Muscle of leg (tissue), 11 donors: ENCODE measurements around the gene TINCR. TPM values are rescaled to one million over a fixed set of nuclear protein-coding genes. Genes with fewer than 3 reads are reported as not detected.
A peak's percentile ranks its signal among the peaks of the same experiment; 100 is the strongest.

Source experiments
- DNase-seq: peaks from one replicate; pipeline ENCODE4 v3.0.0; 2013
- H3K27ac ChIP-seq: one replicate; pipeline ENCODE4 v1.5.1; 2013; ENCODE audit warnings: mild to moderate bottlenecking, low read length, control low read depth
- H3K27me3 ChIP-seq: one replicate; pipeline ENCODE4 v1.6.1; 2013; ENCODE audit warnings: low read length; ENCODE audit not compliant: control insufficient read depth, insufficient read depth
- H3K36me3 ChIP-seq: one replicate; pipeline ENCODE4 v1.6.1; 2013; ENCODE audit warnings: low read length; ENCODE audit not compliant: control insufficient read depth, insufficient read depth
- H3K4me1 ChIP-seq: one replicate; pipeline ENCODE4 v1.6.1; 2013; ENCODE audit warnings: low read length; ENCODE audit not compliant: control insufficient read depth, insufficient read depth
- H3K4me3 ChIP-seq: one replicate; pipeline ENCODE4 v1.5.1; 2013; ENCODE audit warnings: low read length, control low read depth
- H3K9me3 ChIP-seq: replicated peaks from 2 replicates; pipeline ENCODE4 v1.6.1; 2013; ENCODE audit warnings: low read depth, low read length; ENCODE audit not compliant: control insufficient read depth
- WGBS: methylation state at CpG from one replicate; pipeline ENCODE4 v1.1.5; 2013; ENCODE audit warnings: missing lambda C conversion rate; ENCODE audit not compliant: insufficient coverage; 5-methylcytosine and 5-hydroxymethylcytosine counted together
- polyA plus RNA-seq, 8 donors: library from polyadenylated mRNA; unstranded; fragments of 120-200 nt; gene quantifications; one replicate each; pipeline versions ENCODE4 v1.2.1 to v1.2.3, GENCODE V29; 2013; ENCODE audit warnings: inconsistent platforms in 1 of 8, low replicate concordance in 1 of 8; ENCODE audit not compliant: insufficient read length in 8 of 8, insufficient read depth in 1 of 8
- total RNA-seq: library from RNA; stranded (reverse); fragments of 120-200 nt; gene quantifications from one replicate; pipeline ENCODE4 v1.2.4, GENCODE V29; 2013

TINCR gene
- total and polyA plus RNA-seq, 9 donors = 0.18 to 3.1 (median 0.39) TPM

GRCh38 chr19:5588906-5589676 lies 21.3 kb upstream of the TINCR start:
- Histone ChIP-seq H3K4me1 (peaks cover 19% of the 10 kb centered on the region), H3K36me3 (peaks cover 80% of the 10 kb centered on the region), H3K27me3 (no peaks in the 10 kb centered on the region), H3K27ac (no peak overlapping the region), H3K9me3 (no peaks in the 10 kb centered on the region), H3K4me3 (no peak overlapping the region)
- 63% methylated on average over 30 of the region's 30 CpGs for WGBS
- no peak for DNase-seq

- Histone ChIP-seq H3K9me3 (no peaks in the 10 kb centered on the region), H3K4me3 (no peak overlapping the region), H3K27ac (no peak overlapping the region), H3K27me3 (no peaks in the 10 kb centered on the region), H3K36me3 (peaks cover 75% of the 10 kb centered on the region), H3K4me1 (peaks cover 19% of the 10 kb centered on the region)
- 88% methylated on average over 10 of the region's 10 CpGs for WGBS
- DNase-seq = no peak
Measured at GRCh38 chr19:5588441-5588840, 20.7 kb upstream of the TINCR start.

- Histone ChIP-seq H3K9me3 (no peaks in the 10 kb centered on the region), H3K27ac (no peak overlapping the region), H3K4me1 (peaks cover 19% of the 10 kb centered on the region), H3K36me3 (peaks cover 67% of the 10 kb centered on the region), H3K27me3 (no peaks in the 10 kb centered on the region), H3K4me3 (no peak overlapping the region)
- no peak for DNase-seq
- WGBS = 90% methylated on average over 23 of the region's 23 CpGs
Measured at GRCh38 chr19:5587661-5588060, 19.9 kb upstream of the TINCR start.

- Histone ChIP-seq H3K9me3 (no peaks in the 10 kb centered on the region), H3K4me1 (peaks cover 19% of the 10 kb centered on the region), H3K36me3 (peaks cover 61% of the 10 kb centered on the region), H3K27ac (no peak overlapping the region), H3K4me3 (no peak overlapping the region), H3K27me3 (no peaks in the 10 kb centered on the region)
- WGBS = 94% methylated on average over 13 of the region's 16 CpGs
- no peak for DNase-seq
Measured at GRCh38 chr19:5587071-5587455, 19.3 kb upstream of the TINCR start.

GRCh38 chr19:5586300-5587070 lies 18.7 kb upstream of the TINCR start:
- H3K27me3 ChIP-seq = no peaks in the 10 kb centered on the region
- peak overlapping the region; percentile 79 for H3K27ac ChIP-seq
- WGBS = 65% methylated on average over 16 of the region's 26 CpGs
- peaks cover 55% of the 10 kb centered on the region for H3K36me3 ChIP-seq
- H3K4me3 ChIP-seq = no peak overlapping the region
- no peaks in the 10 kb centered on the region for H3K9me3 ChIP-seq
- no peak for DNase-seq
- peaks cover 19% of the 10 kb centered on the region for H3K4me1 ChIP-seq

- H3K36me3 ChIP-seq = peaks cover 50% of the 10 kb centered on the region
- H3K27ac ChIP-seq = peak overlapping the region; percentile 79
Measured at GRCh38 chr19:5585461-5586299, 17.9 kb upstream of the TINCR start.

GRCh38 chr19:5580161-5580571 lies 12.4 kb upstream of the TINCR start:
- no peak overlapping the region for H3K27ac ChIP-seq
- no peaks in the 10 kb centered on the region for H3K9me3 ChIP-seq
- no peaks in the 10 kb centered on the region for H3K27me3 ChIP-seq
- peaks cover 5% of the 10 kb centered on the region for H3K36me3 ChIP-seq
- no peak for DNase-seq
- H3K4me3 ChIP-seq = no peak overlapping the region
- peaks cover 14% of the 10 kb centered on the region for H3K4me1 ChIP-seq
- whole genome bisulfite sequencing = 28% methylated on average over 11 of the region's 12 CpGs

More at GRCh38 chr19:5585461-5586299, 17.9 kb upstream of the TINCR start:
- Histone ChIP-seq H3K27me3 (no peaks in the 10 kb centered on the region), H3K4me1 (peaks cover 19% of the 10 kb centered on the region), H3K9me3 (no peaks in the 10 kb centered on the region), H3K4me3 (no peak overlapping the region)
- peak; percentile 71 for DNase-seq
- 22% methylated on average over 22 of the region's 29 CpGs for WGBS

- no peak for DNase-seq
- Histone ChIP-seq H3K27ac (no peak overlapping the region), H3K4me3 (no peak overlapping the region), H3K36me3 (peaks cover 5% of the 10 kb centered on the region), H3K9me3 (no peaks in the 10 kb centered on the region), H3K27me3 (no peaks in the 10 kb centered on the region), H3K4me1 (peaks cover 12% of the 10 kb centered on the region)
- WGBS = 81% methylated on average over 7 of the region's 7 CpGs
Measured at GRCh38 chr19:5579697-5580096, 11.9 kb upstream of the TINCR start.

- 88% methylated on average over 5 of the region's 6 CpGs for WGBS
- Histone ChIP-seq H3K36me3 (peaks cover 2% of the 10 kb centered on the region), H3K9me3 (no peaks in the 10 kb centered on the region)
Measured at GRCh38 chr19:5579286-5579685, 11.5 kb upstream of the TINCR start.

More at GRCh38 chr19:5579286-5579685, 11.5 kb upstream of the TINCR start:
- no peak for DNase-seq
- no peak overlapping the region for H3K27ac ChIP-seq
- H3K4me3 ChIP-seq = no peak overlapping the region
- H3K4me1 ChIP-seq = peaks cover 12% of the 10 kb centered on the region
- no peaks in the 10 kb centered on the region for H3K27me3 ChIP-seq
